Activated CD4-positive, alpha-beta T cell treated with anti-CD3 and anti-CD28 coated beads, Interleukin-10, Interleukin-2, amounts not matched to agents 100 ng/mL and 50 ng/mL, durations not matched to agents 16 hours and 8 hours (primary cell): ENCODE data around the gene TTC39C.

Source experiments
- DNase-seq: peaks from one replicate; pipeline ENCODE4 v3.0.0-alpha.2; 2020

TTC39C gene

GRCh38 chr18:24089515-24090337 is 75.2 kb downstream of the TTC39C start:
- no peak for DNase-seq

GRCh38 chr18:24090876-24091275 is 76.3 kb downstream of the TTC39C start:
- DNase-seq: no peak

GRCh38 chr18:24094561-24094960 is 80.0 kb downstream of the TTC39C start:
- DNase-seq: no peak

- DNase-seq: no peak
Measured at GRCh38 chr18:24095976-24096375, 81.4 kb downstream of the TTC39C start.

- DNase-seq: no peak
Measured at GRCh38 chr18:24103320-24104021, 88.9 kb downstream of the TTC39C start.

GRCh38 chr18:24104486-24104885 is 89.9 kb downstream of the TTC39C start:
- no peak for DNase-seq

GRCh38 chr18:24108641-24109040 is 94.1 kb downstream of the TTC39C start:
- no peak for DNase-seq

GRCh38 chr18:24111936-24112335 is 97.4 kb downstream of the TTC39C start:
- no peak for DNase-seq

- no peak for DNase-seq
Measured at GRCh38 chr18:24112464-24112863, 97.9 kb downstream of the TTC39C start.

GRCh38 chr18:24112874-24113615 is 98.5 kb downstream of the TTC39C start:
- peak; percentile 25 for DNase-seq

GRCh38 chr18:24114924-24115549 is 100.5 kb downstream of the TTC39C start:
- DNase-seq: peak; percentile 17

GRCh38 chr18:24115628-24116027 is 101.1 kb downstream of the TTC39C start:
- DNase-seq: no peak

GRCh38 chr18:24118750-24119577 is 104.4 kb downstream of the TTC39C start:
- DNase-seq: peak; percentile 80

- no peak for DNase-seq
Measured at GRCh38 chr18:24120676-24121075, 106.1 kb downstream of the TTC39C start.

GRCh38 chr18:24121625-24122024 is 107.1 kb downstream of the TTC39C start:
- DNase-seq: no peak

- no peak for DNase-seq
Measured at GRCh38 chr18:24126155-24126961, 111.8 kb downstream of the TTC39C start.

- no peak for DNase-seq
Measured at GRCh38 chr18:24127735-24128134, 113.2 kb downstream of the TTC39C start.

GRCh38 chr18:24128700-24129099 is 114.1 kb downstream of the TTC39C start:
- DNase-seq: no peak

GRCh38 chr18:24130494-24130893 is 115.9 kb downstream of the TTC39C start:
- DNase-seq: no peak

- peak; percentile 71 for DNase-seq
Measured at GRCh38 chr18:24136967-24137373, 122.4 kb downstream of the TTC39C start.

GRCh38 chr18:24138409-24138788 is 123.8 kb downstream of the TTC39C start:
- DNase-seq: no peak
